Uterus (tissue), 2 donors: ENCODE results near the gene COL26A1.

ENCODE experiments used
- CTCF ChIP-seq, 4 experiments: fragments of 200-600 bp in 2 of 4; fragments of 450-650 bp in 2 of 4; sonication (generic) in 2 of 4; IDR thresholded peaks; one replicate each; pipeline ENCODE4 v1.5.1; 2016 to 2019; ENCODE audit warnings: antibody characterized with exemption in 4 of 4, mild to moderate bottlenecking in 2 of 4, moderate library complexity in 1 of 4
- POLR2A ChIP-seq, 2 donors: fragments of 450-650 bp; IDR thresholded peaks; one replicate each; pipeline ENCODE4 v1.6.1; 2016; ENCODE audit warnings: antibody characterized with exemption in 2 of 2, mild to moderate bottlenecking in 1 of 2, moderate library complexity in 1 of 2

DNA sequence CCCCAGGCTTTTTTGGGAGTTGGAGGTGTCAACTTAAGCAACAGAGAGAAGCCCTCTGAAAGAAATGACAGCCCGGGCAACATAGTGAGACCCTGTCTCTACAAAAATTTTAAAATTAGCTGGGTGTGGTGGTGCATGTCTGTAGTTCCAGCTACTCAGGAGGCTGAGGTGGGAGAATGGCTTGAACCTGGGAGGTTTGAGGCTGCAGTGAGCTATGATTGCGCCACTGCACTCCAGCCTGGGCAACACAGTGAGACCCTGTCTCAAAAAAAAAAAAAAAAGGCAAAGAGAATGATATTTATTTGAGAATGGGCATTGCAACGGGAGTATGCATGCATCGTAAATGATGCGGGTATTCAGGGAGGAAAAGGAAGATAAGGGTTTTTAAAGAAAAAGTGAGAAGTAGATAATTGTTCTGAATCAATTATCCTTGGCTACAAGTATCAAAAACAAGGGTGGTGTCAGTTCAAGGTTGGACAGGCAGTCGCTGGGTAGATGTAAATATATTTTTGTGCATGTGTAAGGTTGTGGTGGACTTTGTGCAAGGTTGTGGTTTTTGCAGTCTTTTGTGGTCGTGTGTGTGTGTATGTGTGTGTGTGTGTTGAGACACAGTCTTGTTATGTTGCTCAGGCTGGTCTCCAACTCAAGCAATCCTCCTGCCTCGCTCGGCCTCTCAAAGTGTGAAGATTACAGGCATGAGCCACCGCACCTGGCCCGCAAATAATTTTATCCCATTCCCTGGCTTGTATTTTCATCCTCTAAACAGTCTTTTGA lies 65.6 kb downstream of the COL26A1 start:
- TF ChIP-seq CTCF (IDR thresholded peaks at IDR 0.05) (no peak), POLR2A (IDR thresholded peaks at IDR 0.05) (no peak)
